NCI-H2196 (cell line): ENCODE data around the gene RBMS3.
"Not testable (repeated sequence)": the region's sequence is repeated elsewhere in the genome, so short reads cannot be mapped to it uniquely, and the experiment has no call there.

Source experiments
- DNase-seq: peaks from one replicate; lab custom pipeline; 2025; ENCODE audit not compliant: unreplicated experiment; lab: John Stamatoyannopoulos, UW

RBMS3 gene

DNA sequence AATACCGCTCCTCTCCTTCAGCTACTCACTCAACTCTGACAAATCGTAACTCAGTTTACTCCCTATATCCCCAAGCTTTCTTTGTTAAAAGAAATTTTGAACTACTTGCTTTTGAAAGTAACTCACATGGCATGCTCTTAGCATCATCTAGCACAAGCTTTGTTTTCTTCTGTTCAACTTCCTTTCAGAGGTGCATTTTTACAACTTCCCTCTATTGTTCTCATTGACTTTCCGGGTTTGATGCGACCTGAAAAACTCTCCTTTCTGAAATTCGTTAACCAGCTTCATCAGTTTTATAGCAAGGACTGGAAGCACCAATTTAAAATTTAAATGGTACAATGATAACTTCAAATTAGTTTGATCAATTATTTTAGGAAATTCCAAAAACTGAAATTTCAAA, 696.0 kb downstream of the RBMS3 start:
- DNase-seq, result no peak

DNA sequence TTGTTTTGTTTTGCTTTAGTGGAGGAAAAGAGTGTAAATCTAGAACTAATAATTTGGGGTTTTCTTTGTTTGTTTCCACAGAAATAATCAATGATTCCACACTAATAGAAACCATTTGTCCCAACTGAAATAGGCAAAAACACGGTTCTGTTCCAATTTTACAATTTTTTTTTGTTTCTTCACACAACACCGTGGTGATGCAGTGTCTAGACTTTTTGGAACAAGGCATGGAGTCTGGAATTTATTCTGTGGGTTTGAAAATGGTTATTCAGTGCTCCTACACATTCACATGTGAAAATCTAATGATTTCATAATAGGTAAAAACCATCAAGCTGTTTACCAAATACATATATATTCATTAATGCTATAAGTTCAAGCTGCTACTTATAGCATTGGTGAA, 696.5 kb downstream of the RBMS3 start:
- no peak for DNase-seq

DNA sequence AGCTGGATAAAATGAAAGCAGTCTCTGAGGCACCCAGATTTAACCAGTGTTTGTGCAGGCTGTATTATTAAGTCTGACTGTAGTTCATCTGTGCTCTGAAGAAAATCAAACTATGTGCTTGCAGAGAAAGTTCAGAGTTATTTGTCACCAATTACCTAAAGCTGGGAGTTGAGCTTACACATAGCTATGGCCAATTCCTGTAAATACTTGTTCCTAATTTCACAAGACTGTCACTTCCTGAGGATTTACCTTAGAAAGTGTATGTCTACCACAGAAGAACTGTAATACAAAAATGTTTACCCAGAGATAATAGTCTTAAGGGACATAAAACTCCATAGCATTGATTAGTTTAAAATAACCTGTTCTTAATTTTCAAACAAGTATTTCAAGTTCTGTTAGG, 697.2 kb downstream of the RBMS3 start:
- DNase-seq, result no peak

DNA sequence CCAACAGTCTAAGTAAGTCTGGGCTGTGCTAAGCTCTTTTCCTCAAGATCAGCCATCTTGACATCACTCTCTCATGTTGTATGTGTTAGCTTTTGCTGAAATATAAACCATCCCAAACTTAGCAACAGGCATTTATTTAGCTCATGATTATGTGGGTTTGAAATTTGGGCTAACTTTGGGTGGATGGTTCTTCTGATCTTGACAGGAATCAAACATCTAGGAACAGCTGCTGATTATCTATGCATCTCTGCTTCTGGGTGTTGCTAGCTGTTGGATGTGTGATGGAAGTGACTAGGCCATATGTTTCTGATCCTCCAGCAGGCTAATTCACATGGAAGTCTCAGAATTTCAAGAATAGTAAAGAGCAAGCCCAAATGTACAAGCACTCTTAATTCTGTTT, 710.3 kb downstream of the RBMS3 start:
- no peak for DNase-seq

DNA sequence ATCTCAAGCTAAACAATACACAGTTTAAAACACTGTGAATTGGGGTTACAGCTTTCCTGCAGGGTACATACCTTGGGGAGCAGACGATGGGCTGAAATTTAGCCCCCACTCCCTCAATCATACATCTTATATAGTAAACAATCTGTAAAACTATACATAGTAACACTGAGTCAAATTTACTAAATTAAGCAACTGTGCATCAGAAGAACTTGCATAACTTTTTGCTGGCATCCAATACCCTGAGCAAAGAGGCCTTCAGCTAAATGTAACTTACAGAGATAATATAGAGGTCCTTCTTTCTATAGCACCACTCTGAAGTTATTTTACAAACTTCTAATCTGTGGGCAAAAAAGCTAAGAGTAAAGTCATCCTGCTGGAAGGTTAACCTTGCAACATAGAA, 721.9 kb downstream of the RBMS3 start:
- DNase-seq, result no peak

DNA sequence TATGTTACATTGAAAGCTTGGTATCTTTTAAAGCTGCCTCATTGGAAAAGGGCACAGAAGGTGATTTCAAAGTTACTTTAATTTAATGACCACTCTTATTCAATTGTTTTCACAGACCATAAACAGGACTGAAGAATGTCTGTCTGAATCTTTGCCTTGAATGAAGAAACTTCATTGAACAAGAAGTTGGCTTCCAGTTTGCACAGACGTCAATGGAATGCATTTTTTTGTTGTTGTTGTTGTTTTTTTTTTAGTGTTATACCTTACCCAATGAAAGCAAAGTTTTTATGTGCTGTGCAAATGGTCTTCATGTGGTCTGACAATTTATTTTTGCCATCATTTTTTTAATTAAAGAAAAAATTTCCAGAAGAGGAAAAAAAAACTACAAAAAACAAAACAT, 722.9 kb downstream of the RBMS3 start:
- DNase-seq, result no peak

DNA sequence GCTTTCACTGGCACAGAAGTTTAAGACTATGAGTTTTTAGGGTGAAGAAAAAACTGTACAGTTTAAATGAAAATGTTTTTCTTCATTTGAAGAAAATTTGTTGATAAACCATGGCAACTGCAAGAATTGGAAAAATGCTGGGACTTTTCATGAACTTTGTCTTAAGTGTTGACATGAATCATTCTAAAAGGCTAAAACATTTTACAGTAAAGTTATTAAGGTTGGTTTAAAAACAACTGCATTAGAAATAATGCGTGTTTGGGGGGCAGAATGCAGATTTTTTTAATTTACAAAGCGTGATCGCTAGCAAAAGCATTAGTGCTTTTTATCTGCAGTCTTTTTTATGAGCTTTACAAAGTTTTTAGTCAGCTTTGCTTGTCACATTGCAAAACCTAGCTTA, 723.6 kb downstream of the RBMS3 start:
- no peak for DNase-seq

DNA sequence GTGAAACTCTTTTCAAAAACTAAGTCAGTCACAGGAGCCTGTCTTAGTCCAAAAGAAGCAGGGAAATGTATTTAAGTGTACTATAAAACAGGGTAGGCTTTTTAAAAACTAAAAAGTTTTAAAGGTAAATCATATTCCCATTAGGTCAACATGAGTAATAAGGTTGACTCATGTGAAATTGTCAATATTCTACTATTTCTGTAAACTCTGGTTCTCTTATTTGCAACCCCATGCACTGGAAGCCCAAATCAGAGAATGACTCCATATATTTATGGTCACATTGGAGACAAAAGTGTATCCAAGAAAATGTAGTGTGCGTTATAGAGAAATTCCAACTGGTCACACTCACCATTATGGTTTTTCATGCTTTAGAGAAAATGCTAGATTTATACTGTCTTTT, 725.2 kb downstream of the RBMS3 start:
- DNase-seq, result no peak

DNA sequence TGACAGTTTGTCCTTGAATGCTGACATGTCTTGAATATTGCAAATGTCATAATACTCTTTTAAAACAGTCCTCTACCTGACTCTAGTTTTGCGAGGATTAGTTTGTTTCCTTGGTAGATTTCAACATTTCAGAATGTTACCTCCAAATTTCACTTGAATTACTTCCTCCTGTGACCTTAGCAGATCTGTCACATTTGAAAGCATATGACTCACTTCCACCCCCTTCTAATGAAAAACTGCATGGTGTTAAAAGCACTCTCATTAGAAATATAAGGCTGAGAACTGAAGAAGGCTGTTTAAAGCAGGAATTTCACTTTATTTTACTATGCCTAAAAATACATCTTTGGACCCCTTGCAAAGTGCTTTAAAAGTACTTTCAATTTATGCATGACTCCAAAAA, 726.8 kb downstream of the RBMS3 start:
- no peak for DNase-seq

DNA sequence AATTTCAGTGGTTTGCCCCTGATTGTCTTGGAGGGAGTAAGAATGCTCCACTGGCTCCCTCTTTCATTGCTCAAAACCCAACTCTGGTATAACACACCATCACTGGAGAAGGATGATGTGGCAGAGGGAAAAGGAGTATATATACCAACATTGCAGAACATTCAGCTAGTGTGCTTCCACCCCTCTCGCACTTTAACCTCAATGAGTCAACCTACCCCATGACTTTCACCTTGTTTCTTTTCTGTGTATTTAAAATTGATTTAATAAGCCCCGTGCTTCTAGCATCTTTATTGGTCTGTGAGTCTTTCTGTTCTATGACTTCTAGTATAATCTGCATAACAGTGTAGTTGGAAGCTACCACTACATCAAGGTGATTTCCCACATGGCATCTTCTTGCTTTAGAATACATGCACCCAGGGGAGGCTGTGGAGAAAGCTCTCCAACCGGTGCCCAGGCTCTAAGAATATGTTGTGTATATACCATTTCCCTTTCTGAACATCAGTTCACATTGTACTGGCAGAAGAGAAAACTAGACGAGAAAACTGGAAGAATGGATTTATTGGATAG, 730.4 kb downstream of the RBMS3 start:
- no peak for DNase-seq

DNA sequence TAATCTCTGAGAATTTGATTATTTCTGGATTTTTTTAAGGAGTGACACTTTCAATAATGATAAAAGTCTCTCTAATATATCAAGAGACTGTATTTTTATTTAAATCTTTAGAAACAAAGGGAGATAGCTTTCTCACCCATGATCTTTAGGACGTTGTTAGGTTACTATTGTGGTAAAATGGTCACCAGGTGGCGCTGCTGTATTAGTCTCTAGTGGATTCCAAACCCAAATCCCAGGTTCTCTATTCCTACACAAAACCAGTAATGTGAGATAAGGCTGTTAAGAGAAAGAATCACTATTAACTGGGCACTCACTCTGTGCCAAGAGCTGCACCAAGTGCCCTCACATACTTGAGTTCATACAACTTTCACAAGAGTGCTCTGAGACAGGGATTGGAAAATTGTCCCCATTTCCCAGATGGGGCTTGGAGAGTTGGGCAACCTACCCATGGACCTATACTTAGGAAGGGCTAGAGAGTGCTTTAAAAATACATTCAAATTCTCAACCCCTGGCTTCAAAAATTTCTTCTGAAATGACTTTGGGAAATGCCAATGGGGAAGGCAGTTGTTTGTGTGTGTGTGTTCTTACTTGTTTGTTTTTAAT, 732.2 kb downstream of the RBMS3 start:
- DNase-seq, result peak; percentile 53

DNA sequence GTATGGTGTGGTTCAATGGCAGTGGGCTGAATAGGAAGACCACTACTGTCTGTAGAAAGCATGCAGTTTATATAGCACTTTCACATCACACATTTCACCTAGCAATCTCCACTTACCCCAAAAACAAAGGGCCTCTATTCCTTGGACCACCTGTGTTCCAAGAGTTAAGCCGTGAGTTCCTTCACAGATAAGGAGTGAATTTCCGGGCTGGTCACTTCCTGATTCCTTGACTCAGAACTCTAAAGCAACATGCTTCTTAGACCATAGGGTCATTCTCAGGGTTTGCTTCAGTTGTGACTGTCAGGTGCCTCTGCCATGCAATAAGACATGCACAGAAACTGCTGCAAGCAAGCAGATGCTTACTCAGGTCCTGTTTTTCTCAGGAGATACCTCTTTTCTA, 737.0 kb downstream of the RBMS3 start:
- no peak for DNase-seq

DNA sequence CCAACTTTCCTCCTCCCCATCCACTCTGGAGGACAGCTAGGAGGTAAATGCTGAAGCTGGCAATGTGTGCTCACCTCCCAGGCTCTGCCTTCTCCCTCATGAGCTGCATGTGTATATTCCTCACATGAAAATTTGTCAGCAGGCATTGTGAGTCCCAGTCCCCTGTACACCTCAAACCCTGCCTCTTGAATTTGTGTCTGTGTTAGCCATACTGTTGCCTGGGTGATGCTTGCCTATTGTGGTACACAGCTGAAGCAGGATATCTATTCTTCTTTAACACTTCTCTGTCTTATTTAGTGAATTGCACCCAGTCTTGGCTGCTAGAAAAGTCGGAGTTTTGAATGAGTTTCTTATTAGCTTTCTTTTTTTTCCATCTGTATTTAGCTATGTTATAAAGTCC, 739.5 kb downstream of the RBMS3 start:
- no peak for DNase-seq

DNA sequence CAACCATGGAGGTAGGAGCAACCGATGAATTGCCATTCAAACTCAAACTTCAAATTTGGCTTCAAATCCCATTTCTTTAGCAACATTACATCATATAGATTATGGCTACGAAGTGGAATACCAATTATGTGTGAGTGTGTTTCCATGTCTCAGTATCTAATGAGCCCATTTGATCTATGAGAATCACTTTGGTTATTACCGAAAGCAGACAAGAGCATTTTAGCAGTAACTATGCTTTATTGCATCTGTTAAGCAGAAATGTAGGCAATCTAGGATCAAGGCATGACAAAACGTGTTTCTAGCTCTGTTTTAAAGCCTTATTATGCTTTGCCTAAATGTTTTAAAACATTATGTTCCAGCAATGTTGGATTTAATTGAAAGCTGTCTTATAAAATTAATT, 743.6 kb downstream of the RBMS3 start:
- no peak for DNase-seq

DNA sequence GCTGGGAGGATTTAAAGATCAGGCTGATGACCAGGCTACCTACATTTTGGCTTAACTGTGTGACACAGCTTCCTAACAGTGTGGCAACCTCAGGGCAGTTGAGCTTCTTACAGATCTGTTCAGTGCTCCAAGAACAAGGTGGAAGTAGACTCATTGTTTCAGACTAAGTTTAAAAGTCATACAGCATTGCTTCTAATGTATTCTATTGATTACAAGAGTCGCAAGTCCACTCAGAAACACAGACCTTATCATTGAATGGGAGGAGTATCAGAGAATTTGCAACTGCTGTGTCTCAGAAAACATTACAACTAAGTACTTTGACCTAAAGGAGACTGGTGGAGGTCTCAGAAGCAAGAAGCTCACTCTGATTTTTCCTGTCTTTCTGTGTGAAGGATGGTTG, 746.0 kb downstream of the RBMS3 start:
- DNase-seq, result no peak

DNA sequence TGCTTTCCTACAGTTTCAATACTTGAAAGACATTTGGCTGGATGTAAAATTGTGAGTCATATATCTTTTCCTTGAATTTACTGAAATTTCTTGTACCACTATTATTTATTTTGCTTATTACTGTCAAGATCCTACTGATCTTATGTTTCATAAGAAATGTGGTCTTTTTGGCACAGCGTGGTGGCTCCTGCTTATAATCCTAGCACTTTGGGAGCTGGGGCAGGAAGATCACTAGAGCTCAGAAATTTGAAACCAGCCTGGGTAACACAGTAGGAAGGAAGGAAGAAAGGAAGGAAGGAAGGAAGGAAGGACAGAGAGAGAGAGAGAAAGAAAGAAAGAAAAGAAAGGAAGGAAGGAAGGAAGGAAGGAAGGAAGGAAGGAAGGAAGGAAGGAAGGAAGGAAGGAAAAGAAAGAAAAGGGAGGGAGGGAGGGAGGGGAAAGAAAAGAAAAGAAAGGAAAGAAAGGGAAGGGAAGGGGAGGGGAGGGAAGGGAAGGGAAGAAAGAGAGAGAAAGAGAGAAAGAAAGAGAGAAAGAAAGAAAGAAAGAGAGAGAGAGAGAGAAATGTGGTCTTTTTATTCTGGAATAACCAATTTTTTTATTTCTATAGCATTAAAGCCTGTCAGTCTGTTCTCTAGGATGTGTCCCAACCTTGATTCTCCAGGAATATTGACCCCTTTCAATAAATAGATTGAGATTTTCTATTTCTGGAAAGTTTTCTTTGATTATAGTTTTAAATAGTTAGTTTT, 753.5 kb downstream of the RBMS3 start:
- DNase-seq, result no peak

DNA sequence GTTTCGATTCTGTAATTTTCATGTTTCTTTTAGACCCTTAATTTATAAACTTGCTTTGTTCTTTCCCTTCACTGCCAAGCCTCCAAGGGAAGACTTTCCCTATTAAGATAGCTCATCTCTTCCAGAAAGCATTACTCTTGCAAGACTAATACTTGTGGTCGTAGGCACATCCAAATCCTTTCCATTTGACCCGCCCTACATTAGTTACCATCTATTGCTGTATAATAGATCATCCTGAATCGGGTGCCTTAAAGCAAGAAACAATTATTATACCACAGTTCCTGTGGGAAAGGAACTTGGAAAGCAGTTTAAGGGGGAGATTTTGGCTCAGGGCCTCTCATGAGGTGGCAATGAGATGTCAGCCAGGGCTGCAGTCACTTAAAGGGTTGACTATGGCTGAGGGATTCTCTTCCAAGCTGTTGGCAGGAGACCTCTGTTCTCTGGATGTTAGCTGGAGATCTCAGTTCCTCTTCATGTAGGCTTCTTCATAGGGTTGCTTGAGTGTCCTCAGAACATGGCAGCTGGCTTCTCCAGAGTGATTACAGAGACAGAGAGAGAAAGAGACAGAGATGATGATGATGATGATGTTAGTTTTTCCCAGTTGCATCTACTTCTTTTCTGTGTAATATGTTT, 755.2 kb downstream of the RBMS3 start:
- no peak for DNase-seq

DNA sequence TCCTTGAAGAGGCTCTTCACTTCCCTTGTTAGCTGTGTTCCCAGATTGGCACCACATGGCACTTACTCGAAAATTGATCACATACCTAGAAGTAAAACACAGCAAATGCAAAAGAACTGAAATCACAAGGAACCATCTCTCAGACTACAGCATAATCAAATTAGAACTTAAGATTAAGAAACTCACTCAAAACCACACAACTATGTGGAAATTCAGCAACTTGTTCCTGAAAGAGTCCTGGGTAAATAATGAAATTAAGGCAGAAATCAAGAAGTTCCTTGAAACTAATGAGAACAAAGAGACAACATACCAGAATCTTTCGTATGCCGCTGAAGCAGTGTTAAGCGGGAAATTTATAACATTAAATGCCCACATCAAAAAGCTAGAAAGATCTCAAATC, 759.3 kb downstream of the RBMS3 start:
- DNase-seq, result no peak

DNA sequence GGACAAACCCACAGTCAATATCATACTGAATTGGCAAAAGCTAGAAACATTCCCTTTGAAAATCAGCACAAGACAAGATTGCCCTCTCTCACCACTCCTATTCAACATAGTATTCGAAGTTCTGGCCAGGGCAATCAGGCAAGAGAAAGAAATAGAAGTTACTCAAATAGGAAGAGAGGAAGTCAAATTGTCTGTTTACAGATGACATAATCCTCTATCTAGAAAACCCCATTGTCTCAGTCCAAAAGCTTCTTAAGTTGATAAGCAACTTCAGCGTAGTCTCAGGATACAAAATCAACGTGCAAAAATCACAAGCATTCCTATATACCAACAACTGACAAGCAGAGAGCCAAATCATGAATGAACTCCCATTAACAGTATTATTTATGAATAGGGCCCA, 760.6 kb downstream of the RBMS3 start:
- DNase-seq, result not testable (repeated sequence)

DNA sequence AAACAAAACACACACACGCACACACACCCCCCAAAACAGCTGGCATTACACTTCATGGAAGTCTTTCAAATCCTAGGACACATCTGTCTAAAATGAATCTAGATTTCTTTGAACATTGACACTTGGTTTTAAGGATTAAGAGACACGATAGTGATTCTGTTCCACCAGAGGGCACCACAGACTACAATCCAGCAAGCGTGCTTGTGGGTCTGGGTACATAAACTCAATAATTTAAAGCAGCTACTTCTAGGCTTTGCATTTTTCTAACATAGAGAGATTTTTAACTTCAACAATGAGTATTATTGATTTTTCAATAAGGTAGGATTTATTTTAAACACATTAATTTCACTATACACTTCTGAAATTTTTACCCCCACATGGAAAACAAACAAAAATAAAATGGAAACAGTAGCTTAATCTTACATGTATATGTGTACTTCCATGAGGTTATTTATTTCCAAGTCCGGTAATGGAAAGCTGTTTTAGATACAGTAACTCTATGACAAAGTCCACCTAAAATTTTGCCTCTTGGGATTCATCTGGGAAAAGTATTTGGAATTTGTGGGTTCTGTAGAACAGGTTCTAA, 761.5 kb downstream of the RBMS3 start:
- DNase-seq, result peak; percentile 27

DNA sequence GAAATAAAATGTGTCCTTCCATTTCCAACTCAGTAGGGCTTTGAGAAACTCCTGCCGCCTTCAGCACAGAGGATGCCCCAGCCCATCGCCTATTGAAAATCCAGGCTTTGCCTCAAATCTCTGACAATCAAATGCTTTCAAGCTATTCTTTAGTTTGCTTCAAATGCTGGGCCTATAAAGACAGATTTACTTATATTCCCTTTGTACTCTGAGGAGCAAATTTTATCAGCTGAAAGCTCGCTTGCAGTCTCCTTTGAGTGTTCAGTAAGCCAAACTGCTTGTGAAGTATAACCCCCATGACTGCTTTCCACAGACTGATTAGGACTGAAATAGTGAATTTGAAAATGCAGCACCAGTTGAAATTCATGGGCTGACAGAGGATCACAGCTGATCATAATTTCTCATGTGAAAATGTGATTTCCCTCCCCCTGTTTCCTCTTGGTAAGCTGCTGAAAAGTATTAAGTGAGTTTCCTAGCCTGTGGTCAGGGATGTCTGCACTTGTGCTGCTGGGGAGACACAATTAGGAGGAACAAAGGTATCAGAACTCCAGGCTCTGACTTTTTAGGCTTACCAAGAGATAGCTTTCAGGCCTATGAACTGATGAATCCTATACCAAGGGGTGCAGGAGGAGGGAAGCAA, 762.2 kb downstream of the RBMS3 start:
- no peak for DNase-seq
